Right renal pelvis (tissue), 4 donors: ENCODE measurements around the gene ASTN2. TPM values are rescaled to one million over a fixed set of nuclear protein-coding genes. Genes with fewer than 3 reads are reported as not detected.

ENCODE experiments used
- DNase-seq, 4 donors: peaks; one replicate each; pipeline ENCODE4 v3.0.0-alpha.2; 2013; ENCODE audit warnings: low read depth in 4 of 4, low spot score in 3 of 4, missing footprints in 1 of 4
- polyA plus RNA-seq, 4 donors: library from polyadenylated mRNA; unstranded; fragments of 120-200 nt; gene quantifications; one replicate each; pipeline ENCODE4 v1.2.1, GENCODE V29; 2013; ENCODE audit not compliant: insufficient read length in 4 of 4

The ASTN2 gene
- polyA plus RNA-seq, 4 donors = 15.1 to 17.7 (median 16.1) TPM

DNA sequence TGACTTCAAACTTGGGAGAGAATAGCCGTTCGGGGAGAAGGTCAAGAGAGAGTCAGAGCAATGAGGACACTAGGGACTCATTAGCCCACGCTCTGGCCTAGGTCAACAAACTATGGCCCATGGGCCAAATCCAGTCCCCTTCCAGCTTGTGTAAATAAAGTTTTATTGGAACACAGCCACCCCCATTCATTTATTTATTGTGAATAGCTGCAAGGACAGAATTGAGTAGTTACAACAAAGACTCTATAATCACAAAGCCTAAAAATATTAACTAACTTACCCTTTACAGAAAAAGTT, 760.9 kb downstream of the ASTN2 start:
- DNase-seq = no peak

DNA sequence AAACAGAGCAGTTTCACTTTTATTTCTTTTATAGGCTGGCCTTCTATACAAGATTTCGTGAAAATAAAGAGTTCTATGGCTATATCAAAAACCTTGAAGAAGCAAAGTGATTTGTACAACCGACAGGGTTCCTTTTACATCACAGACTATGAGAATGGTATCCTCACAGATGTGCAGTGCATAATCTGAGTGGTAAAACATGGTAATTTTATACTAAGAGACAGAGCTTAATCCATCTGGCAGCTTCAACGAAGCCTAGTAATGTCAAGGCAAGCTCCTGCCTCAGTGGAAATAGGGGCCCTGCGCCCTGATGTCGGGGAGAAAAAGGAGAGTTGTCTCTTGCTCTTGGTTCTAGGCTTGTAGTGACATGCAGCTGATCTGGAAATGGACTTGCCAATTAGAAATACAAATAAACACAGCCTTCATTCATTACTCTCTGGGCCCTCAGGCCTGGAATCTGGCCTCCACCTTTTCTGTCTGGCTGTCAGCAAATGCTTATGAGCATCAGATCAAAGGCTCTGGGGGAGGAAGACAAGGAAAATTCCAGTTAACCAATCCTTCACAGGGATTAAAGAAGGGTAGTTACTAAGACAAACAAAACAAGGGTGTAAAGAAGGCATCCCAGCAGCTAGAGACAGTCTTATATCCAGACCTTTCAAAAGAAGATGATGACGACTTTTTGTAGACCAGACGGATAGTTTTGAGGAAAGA, 761.4 kb downstream of the ASTN2 start:
- DNase-seq = no peak

DNA sequence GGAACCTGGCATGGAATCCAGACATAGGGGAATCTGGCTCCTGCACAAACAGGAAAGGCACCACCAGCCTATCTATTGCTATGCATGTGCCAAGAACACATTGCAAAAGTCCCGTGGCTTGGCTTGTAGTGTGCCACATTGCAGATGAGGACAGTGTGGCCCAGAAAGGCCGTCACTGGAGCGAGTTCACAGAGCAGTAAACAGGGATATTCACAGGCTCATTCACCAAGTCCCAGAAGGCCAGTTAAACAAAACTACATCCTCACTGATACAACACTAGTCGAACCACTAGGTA, 767.4 kb downstream of the ASTN2 start:
- no peak for DNase-seq

DNA sequence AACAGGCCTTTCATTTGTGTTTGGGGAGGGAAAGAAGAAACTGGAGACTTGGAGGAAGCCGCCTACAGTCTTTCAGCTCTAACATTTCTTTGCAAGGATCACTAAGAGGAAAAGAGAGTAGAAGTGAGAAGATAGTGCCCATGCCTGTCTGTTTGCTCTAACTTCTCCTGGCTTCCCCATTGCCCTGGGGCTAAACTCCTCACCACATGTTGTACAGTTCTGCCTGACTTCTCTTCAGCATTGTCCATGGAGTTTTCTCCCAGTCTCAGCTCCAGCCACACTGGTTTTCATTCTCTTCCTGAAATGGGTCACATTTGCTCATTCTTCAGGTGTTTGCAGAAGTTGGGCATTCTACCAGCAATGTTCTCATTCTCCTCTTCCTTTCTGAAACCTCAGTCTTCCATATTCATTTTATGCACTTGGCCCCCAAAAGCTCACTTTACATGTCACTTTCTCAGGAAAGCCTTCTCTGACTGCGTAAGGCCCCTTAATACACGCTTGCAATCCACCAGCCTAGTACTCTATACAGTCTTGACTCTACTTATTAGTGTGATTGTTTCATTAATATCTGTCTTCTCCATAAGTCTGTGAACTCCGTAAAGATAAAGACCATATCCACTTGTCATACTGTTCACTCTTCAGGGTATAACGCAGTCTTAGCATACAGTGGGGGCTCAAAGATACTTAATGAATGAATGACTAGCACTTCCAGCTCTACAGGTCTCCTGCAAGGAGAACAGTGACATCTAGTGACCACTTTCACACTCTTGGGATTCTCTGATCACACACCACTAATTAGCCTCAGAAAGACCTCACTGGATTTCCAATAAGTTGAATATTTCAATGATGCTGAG, 768.0 kb downstream of the ASTN2 start:
- no peak for DNase-seq

DNA sequence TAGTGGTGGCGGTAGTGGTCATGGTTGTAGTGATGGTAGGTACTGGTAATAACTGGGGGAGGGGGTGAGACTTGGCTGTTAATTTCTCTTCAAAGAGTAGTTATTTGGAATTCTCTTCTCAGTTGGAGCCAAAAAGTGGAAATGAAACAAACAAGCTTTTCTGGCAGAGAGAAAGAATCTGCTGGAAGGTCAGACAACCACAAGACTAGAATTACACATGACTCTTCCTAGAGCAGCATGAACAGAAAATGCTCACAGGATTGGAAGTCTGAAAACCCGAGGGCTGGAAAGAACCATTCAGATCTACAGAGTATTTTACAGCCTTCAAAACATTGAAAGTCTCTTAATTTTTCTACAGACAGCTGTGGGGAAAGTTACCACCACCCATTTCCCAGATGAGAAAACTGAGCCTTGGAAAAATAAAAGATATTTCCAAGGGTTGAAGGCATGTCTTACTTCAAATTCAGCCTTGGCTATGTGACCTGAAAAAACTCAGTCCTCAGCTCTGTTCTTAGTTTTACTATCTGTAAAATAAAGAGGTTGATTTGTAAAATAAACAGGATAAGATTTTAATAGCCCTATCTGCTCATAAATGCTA, 770.7 kb downstream of the ASTN2 start:
- no peak for DNase-seq

DNA sequence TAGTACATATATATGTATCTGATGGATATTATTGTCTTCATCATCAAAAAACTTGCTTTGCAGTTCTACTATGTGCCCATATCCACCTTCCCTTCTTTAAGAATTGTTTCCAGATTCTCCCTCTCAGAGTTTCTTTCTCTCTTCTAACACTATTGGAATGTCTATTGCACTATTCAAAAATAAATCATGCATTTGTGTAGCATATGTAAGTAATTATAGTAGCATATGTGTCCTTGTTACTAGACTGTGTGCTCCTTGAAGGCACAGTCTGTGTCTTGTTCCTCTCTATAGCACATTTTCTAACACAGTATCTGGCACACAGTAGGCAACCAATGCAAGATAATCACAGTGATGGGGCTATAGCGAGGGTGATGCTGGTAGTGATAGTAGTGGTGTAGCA, 771.2 kb downstream of the ASTN2 start:
- DNase-seq = no peak

DNA sequence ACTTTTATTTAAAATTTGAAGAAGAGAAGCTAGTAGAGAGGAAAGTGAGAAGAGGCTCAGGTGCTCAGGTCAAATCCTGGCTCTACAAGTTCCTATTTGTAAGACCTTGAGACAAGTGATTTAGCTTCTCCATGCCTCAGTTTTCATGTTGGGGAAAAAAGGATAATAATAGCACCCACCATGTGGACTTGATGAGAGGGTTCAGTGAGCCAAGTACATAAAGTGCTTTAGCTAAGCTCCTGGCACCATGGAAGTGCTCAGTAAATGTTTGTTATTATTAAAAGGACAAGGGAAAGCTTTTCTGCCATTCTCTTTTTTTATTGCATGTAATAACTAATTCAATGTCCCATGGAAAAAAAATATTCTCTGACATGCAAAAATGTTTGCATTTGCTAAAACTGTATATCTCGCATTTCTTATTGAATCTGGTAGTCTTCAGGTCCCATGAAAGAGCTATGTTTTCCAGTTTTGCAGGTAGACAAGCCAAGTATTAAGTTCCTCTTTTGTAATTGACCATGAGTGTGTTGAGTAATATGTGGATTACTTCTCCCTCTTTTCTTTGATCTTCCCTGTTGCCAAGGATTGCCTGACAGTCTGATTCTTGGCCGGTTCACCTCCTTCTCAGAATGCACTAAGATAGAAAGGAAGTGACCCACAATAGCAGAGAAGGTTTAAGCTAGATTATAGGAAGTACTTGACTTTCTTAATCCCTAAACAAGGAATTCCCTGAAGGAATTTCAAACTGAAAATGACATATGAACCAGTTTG, 773.4 kb downstream of the ASTN2 start:
- DNase-seq = no peak

DNA sequence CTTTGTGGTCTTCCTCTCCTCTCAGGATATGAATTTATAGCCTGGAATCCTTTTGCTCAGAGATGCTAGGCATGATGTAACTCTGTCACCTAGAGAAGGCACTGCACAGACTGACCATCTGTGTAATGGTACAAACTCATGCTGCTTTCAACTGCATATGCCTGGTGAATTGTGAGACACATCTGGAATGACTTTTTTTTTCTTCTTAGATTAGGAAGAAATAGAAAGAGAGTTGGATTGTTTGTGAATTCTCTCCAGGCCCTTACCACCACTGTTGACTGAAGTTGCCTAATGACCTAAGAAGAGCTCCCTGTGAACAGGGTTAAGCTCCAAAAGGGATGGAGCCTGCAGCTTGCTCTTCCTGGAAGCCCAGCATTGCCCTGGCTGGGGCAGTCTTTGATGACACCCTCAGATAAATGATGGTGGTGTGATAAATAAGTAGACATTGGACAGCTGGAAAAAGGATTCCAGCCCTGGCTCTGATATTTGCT, 775.6 kb downstream of the ASTN2 start:
- DNase-seq = no peak

DNA sequence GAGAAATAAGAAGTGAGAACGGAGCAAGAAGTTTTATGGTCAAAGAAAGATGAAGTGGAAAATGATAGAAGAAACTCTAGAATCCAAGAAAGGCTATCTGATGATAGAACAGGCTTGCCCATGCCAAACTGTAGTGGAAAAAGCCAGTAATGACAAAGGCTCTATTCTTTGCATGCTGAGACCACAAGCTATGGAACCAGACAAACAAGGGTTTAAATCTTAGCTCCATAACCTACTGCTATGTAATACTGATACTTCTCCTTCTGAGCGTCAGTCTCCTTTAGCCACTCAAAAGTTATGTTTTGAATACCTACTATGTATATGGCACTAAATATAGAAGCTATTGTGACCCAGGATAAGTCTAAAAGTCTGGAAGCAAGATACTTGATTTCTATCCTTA, 778.9 kb downstream of the ASTN2 start:
- no peak for DNase-seq

DNA sequence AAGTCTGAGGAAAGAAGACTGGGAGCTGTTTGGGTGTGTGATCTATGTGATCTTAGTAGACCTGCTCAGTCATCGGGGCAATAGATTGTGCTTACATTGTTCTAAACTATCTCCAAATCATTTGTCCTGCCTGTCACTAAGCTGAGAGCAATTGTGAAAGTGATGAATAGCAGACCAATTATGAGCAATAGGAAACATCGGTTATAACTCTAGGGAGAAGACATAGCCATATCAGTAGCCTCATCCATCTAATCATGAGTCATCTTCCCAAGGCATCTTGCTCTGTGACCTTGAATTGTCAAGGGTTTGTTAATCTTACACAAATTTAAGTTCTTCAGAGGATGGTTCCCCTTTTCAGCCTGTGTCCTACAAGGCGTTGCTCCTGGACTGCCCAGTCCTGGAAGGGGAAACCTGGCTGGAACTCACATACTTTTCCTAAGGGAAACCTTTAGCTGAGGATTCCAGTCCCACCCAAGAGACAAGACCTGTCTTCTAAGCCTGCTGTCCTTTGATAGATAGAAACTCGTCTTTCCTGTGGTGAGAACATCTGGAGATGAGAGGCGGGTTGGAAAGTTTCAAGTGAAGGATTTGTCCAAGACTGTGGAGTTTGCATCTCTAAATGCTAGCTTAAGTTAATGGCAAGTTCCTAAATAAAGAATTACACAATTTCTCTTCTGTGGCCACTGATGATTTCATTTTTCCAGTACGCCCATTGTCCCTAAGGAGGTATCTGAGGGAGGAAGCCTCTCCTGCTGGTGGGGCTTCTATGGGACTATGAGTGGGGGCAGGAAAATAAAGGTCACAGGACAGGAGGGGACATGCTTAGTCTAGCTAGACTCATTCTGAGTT, 781.6 kb downstream of the ASTN2 start:
- DNase-seq = no peak

DNA sequence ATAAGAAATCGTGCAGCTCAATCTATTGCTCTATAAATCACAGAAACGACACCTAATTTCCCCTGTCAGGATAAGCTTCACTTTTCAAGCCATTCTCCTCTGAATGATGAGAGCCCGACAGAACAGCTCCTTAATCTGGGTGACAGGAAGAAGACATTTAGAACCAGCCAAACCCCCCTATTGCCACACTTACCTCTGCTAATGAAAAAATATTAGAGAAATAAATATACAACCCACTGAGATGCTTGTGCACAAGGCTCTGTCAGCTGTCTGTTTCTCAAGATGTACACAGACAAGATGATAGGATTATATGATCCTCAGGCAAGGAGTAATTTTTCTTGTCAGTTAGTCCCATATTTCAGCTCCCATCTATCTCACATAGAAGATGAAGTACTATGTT, 785.2 kb downstream of the ASTN2 start:
- no peak for DNase-seq

DNA sequence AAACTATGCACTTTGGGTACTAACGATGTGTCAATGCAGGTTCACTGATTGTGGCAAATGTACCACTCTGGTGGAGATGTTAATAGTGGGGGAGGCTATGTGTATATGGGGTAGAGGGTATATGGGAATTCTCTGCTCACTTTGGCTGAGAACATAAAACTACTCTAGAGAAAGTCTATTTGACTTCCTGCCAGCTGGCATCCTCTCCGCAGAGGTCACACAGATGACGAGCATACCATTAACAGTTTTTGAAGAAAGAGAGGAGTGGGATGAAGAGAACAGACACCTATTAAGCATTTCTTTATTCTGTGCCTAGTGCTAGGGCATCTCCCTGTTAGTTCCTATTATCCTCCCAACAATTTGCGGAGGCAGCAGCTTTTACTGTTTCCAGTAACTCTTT, 786.1 kb downstream of the ASTN2 start:
- peak in 1 of 4 donors; percentile 12 for DNase-seq

DNA sequence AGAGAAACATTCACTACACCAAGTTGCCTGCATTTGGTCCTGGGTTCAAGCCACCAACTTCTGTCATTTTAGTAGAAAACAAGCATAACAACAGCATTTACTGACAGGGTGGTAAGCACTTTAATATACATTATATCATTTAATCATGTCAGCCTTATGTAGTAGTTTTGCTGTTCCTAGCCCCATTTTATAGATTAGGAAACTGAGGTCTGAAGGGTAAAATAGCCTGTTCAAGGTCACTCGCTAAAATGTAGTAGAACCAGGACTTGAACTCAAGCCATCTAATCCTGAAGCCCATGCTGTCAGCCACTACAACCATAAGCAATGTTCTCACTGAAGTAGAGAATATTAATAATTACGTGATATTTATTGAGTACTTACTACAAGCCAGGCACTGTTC, 787.4 kb downstream of the ASTN2 start:
- no peak for DNase-seq

DNA sequence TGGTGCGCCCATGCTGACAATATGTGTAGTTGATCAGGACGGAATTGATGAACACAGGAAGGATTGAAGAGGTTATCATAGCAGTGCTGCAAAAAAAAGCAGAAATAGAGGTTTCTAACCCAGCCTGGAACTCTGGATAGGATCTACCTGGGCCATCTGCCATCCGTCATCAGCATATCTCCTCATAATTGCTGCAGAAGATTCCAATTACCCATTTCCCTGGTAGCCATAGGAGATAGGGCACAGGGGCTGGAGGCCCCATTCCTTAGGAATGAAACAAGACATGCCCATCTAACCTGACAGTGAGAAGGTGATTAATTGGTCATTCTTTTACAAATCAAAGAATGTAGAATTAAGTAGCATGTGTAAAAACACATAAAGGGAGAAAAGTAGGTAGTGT, 788.1 kb downstream of the ASTN2 start:
- no peak for DNase-seq

DNA sequence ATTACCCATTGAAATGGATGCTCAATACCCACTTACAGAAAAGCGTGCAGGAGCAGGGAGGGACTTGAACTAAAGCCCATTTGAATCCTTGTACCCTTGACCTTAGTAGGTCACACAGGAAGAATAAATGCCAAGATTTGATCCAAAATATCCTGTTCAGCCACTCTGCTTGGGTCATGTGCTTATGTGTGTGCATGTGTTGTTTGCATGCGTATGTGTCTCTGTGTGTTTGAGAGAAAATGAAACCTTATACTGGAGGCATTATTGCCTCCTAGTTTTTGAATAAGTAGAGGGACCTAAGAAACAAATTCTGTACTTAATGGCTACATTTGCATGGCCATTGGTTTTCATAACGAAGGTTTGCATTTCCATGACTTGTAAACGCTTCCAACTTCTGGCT, 791.1 kb downstream of the ASTN2 start:
- no peak for DNase-seq

DNA sequence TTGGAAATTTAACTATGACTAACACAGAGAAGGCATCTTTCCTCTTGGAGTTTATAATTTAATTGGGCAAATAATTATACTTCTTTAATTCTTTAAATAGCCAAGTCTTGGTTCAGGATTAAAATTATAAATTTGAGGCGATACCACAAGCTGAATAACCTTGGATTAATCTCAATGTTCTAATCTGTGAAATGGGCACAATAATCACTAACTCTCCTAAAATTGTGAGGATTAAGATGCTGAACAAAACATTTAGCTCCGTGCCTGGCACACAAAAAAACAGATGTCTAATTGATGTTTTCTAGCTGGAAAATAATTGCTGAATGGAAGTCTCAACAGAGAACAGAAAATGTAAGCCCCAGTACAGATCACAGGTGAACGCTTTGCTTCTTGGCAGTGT, 797.5 kb downstream of the ASTN2 start:
- DNase-seq = no peak

DNA sequence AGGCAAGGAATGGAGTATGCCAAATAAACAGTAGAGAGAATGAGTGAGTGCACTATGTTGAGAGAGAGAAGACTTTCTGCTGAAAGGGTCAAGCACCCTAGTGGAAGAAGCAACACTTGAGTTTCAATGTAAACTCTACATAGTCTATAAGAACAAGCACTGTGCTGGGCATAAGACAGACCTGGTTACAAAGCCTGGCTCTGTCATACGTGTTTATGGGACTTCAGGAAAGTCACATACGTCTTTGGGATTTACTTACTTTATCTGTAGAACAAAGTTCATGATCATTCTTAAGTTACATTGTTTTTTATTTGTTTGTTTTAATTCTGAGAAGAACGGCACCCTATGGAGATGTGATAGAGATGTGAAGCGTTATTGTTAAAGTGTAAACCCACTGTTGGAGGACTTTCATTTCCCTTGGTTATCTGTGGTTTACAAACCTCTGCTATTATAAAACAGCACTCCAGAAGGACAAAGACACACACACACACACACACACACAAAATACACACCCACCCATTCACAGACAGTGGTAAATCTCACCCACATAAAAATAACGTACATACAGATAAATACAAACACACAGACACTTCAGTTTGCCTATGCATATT, 798.4 kb downstream of the ASTN2 start:
- DNase-seq = no peak

DNA sequence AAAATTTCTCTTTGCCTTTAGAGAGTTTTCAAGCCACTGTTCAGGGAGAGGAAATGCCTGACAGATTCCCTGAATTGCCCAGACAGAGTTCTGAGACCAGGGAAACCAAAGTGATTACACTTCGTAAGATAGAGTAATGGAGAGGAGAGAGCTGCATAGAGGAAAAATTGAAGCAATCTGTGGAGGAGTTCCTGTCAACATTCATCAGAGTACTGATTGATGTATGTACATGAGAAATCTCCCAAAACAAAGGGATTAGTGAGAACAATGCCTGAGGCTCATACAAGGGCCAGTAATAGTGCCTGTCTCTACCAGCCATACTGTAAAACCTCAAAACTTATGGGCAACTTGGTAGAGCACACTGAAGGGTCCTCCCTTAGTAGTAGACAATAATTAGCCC, 806.8 kb downstream of the ASTN2 start:
- DNase-seq = no peak

DNA sequence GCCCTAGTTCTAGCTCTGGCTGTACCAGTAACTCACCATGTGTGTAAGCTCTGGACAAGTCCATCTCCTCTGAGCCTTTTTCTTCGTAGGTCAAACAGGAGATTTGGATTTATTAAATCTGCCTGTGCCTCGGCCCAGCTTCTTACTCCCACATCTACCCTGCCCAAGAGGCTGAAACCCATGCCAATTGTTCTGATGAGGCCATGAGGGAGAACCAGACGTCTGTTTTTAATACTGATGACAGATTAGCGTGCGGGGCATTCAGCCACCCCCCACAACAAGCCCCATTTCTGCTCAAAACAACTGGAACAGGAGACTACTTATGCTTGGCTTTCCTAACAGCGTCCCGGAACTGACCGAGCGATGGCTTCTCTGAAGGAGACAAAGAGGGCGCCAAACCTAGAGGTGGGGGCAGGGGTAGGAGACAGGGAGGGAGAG, 808.9 kb downstream of the ASTN2 start:
- DNase-seq = no peak

DNA sequence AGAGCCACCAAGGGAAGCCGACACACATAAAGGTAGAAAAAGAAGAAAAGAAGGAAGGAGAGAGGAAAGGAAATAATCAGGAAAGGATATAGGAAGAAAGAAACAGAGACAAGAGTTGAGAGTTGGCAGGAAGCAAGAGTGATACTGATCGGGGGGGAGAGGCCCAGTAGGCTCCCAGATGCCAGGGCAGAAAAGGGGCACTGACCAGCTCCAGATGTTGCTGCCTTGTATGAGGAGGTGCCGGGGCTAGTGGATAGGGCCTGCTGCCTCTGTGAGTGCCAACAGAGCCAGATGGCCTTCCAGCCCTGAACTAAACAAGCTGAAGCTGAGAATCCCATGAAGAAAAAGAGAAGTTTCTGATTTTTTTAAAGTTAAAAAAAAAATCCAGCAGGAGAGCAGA, 809.8 kb downstream of the ASTN2 start:
- DNase-seq = no peak
